HG02981 (cell line): Measurements from ENCODE around the gene FOXP1.

Experiments used
- ATAC-seq: cut with Tn5 transposase; IDR thresholded peaks from one replicate; pipeline ENCODE4 v1.9.1; 2021; ENCODE audit warnings: mild to moderate bottlenecking, moderate library complexity; ENCODE audit not compliant: unreplicated experiment

FOXP1 gene

GRCh38 chr3:71251156-71251775, 332.3 kb downstream of the FOXP1 start:
- no peak for ATAC-seq

GRCh38 chr3:71250026-71250425, 333.5 kb downstream of the FOXP1 start:
- ATAC-seq = no peak

DNA sequence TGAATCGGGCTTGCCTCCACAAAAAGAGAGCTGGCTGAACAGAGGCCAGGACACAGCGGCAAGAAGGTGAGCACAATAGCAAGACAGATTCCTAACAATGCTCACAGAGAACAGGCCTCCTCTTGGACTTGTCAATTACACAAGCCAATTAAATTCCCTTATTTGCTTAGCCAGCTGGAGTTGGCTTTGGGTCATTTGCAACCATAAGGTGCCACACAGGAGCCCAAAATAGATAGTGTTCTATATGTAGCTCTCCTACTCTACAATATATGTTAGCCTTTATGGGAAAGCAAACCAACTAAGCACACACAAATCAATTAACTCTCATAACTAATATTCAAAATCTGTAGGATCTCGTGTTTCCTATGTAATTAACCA, 335.6 kb downstream of the FOXP1 start:
- no peak for ATAC-seq

DNA sequence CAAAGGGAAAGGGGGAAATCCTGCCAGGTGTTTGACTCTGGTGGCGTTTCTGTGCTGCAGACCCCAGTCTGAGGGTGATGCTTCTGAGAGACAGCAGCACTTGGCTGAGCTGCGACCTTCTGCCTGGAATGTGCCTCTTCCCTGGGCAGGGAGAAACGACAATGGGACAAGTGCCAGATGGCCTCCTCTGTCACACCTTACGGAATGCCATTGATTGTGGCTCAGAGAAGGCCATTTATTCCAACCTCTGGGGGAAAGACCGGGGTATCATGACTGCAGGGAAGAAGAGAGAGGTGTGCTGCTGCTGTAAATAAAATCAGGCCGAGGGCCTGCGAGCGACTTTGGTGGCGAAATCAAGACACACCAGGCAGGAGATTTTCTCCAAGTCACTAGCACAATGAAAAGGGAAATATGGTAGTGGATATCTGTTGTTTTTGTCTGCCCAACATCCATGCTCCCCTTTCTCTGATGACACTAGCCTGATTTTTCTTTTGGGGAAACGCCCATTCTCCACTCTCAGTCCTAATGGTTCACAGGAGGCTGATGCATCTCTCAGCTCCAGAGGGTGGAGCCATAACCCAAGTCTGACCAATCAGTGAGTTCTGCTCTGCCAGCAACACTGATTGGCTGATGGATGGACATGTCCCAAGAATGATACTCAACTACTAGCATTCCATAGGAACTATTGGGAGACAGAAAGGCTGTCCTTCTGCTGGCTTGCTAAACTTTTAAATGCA, 336.1 kb downstream of the FOXP1 start:
- no peak for ATAC-seq

DNA sequence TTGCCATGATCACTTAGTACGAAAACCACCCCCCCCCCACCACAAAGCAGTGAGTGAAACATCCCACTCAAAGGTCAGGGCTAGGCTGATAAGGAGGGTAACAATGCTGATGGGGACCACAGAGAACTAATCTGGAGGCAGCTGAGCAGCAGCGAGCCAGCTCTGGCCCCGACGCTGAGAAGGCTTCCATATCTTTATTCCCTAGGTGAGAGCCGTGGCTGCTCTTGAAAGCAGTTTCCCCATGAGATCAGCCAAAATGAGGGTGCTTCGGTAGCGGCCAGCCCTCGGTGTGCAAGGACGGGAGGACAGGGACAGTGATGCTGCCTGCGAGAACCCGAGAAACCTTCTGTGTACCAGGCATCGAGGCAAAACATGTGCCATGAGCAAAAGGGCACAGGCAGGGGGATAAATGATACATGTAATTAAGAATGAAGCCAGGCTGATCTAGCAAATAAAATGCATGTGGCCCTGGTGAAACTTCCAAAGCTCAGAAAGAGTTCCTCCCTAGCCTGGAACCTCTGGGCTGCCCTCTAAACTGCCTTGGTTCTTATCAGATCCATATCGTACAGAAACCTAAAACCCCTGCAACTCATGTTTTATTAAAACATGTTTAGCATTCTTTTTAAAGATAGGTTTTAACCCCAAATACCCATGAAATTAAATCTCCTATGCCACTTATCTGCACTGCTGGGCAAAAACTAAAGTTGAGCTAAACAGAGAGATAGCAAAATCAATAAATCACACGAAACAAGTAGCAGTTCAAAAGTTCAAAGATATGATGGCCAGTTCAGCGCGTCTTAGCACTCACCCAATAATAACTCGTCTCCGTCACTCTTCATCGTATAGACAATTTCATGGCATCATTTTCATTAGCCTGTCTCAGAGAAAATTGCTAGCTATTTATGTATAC, 337.3 kb downstream of the FOXP1 start:
- ATAC-seq = no peak

DNA sequence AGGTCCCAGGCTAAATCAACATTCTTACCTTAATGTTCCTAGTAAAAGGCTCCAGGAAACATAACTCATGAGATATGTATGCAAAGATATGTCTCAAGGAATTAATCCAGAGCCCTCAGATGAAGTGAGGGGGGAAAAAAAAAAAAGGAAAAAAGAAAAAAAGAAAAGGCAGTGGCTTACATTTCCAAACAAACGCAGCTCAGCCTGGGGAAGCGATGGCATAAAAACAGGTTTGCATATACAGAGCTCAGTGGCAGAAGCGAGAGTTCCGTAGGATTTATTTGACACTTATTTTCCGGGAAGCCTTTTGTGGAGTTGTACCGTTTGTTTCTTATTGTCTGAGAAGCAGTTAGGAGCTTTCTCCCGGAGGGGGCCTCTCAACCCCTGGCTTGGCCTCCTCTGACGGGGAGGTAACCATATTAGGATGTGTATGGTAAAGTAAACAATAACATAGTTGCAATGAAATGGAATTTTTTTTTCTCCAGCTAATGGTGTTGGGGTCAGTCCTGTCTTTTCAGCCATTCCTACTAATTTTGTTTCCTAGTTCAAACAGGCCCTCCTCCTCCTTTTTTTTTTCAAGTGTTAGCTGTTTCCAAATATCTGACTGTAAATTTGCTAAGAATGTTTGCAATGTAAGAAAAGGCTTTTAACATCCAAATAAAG, 338.6 kb downstream of the FOXP1 start:
- ATAC-seq = no peak

GRCh38 chr3:71244153-71244825, 339.2 kb downstream of the FOXP1 start:
- ATAC-seq = no peak

- ATAC-seq = no peak
Measured at GRCh38 chr3:71243229-71243628, 340.3 kb downstream of the FOXP1 start.

- no peak for ATAC-seq
Measured at GRCh38 chr3:71241981-71242560, 341.5 kb downstream of the FOXP1 start.

DNA sequence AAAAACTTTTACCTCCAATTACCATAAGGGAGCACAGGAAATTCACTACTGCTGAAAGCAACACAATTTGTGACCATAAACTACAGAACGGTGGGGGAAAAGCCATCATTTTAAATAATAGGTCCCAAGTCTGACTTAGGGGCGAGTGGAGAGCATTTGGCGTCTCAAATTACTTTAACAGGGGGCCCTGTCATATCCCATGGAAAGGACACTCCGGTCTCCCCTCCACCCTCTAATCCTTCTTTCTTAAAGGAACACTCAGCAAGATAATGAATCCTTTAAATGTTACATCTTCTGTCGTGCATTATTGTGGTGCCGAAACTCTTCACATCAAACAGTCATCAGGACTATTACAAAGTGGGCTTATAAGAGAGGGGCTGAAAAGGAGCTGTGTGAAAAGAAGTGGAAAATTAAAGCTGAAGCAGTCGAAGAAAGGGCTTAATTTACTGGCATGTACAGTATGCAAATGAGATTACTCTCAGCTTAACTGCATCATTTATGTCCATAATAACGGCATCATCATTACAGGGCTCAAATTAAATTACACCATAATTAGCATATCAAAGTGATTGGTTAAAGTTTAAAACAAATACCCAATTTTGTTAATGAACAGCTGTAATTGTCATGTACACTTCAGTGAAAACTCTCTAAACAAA, 342.2 kb downstream of the FOXP1 start:
- ATAC-seq = no peak

- no peak for ATAC-seq
Measured at GRCh38 chr3:71240034-71240433, 343.5 kb downstream of the FOXP1 start.

DNA sequence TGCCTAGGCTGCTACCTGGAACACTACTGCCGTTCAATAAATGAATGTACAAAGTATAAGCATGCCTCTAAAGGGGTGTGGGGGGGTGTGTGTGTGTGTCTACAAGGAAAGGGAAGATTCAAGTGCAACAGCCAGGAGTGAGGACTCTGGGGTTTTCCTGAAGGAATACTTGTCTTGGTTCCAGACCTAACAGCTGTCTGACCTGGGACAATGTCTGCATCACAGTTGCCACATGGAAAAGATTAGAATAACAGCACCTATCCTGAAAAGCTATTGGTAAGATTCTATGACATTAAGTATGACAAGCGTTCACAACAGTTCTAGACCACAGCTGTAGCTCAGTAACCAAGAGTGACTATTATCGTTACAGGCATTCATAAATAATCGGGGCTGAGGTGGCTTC, 345.2 kb downstream of the FOXP1 start:
- no peak for ATAC-seq

GRCh38 chr3:71237672-71238071, 345.9 kb downstream of the FOXP1 start:
- ATAC-seq = no peak

DNA sequence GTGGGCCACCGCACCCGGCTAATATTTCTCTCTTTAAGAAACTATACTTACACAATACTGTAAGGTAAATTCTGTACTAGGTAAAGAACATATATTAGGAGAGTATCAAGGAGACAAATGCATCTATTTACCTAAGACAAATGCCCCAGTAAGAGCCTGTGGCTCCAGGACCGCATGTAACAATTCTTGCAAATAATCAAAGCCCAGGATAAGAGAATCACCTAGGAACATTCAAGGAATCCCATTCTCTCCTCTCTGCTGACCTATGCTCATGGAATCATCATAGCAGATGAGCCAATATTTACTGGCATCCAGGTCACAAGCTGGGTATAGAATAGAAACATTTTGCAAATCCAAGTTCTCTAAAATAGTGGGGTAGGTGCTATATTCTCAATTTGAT, 347.7 kb downstream of the FOXP1 start:
- no peak for ATAC-seq

DNA sequence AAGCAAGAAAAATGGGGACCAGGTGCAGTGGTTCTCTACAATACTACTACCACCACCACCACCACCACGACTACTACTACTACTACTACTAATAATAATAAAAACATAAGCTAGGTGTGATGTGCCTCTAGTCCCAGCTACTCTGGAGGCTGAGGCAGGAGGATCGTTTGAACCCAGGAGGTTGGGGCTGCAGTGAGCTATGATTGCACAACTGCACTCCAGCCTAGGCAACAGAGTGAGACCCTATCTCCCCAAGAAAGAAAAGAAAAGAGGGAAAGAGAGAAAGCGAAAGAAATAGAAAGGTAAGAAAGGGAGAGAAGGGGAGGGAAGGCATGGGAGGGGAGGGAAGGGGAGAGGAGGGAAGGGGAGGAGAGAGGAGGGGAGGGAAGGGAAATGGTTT, 350.6 kb downstream of the FOXP1 start:
- no peak for ATAC-seq

DNA sequence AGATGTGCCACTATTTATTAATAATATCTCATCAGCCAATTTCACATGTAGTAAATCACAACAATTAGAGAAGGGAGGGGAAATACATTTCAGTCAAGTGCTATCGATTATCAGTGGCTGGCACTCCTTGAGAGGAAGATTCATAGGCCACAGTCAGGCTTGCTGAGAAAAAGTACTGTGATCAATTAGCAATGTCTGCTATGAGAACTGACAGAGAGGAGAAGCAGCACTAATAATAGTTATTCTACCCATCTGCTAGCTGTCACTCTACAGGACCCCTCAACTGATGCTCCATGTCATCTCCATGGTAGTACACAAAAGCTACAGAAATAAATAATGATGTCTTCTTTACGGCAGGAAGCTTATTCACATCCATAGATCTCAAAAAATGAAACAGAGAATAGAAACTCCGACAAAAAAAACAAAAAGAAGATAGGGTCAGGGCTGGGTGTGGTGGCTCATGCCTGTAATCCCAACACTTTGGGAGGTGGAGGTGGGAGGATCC, 351.3 kb downstream of the FOXP1 start:
- ATAC-seq = no peak

GRCh38 chr3:71231680-71232079, 351.8 kb downstream of the FOXP1 start:
- no peak for ATAC-seq

DNA sequence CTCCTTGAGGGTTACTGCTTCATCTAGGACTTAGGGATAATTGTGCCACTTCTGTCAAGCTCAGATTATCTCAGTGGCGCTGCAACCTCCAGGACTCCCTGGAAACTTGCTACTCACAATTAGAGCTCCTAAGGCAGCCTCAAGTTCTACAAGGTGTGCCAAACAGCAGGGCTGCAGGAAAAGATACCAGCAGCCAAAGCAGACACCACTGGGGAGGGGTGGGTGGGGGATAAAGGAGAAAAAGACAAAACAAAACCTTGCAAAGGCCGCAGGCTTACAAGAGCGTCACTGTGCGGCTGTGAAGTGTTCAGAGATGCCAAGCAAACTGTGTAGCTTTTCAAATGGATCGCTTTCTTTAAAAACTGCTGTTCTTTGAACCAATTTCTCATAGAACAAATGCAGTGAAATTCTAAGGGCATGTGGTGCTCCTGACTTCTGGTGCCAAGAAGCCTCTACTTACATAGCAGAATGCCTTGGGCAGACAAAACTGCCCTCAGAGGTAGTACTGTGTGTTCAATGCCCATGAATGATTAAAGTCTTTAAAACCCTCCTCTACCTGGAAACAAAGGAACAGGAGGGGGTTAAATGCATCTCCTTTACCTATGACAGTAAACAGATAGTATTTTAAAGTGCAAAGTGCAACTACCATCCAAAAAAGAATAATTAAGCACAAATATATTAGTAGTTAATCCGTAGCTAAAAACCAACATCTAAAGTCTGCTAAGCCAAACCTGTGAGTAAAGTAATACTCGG, 353.4 kb downstream of the FOXP1 start:
- no peak for ATAC-seq
